SIG-M5 treated with dmso at 0.1 percent for 504 hours (cell line): ENCODE measurements around the gene ZFPM1.

Experiments
- DNase-seq: peaks from one replicate; lab custom pipeline; 2025; ENCODE audit not compliant: unreplicated experiment; lab: John Stamatoyannopoulos, UW

The ZFPM1 gene

DNA sequence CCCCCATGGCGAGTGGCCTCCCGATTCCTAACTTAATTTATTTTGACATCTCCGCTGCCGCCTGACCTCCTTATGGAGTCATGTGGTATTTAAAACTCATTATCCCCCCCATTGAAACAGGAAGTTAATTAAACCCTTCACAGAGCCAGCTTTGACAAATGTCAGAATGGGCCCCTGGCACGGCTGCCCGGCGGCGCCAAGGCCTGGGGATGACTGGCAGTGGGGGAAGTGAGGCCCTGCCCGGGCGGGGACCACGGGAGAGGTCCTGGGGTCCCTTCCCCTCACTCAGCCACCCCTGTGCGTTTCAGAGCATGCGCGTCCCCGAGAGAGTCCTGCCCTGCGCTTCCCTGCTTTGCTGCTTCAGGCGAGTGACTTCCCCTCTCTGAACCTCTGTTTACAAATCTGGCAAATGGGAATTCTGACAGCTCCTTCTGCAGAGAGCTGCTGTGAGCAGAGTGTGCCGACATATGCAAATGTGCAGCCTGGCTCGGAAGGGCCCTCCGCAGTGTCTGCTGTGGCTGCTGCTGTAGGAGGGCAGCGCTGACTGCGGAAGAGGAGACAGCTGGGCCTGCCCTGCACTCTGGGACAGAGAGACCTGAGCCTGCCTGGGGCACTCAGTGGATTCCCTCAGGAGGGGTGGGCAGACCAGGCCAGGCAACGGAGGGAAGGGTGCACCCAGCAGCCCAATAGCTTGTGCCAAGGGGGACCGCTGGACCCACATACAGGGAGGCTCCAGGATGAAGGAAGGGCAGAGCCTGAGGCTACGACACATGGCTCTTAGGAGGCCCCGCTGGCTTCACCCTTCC lies 4.4 kb upstream of the ZFPM1 start:
- peak; percentile 61 for DNase-seq

DNA sequence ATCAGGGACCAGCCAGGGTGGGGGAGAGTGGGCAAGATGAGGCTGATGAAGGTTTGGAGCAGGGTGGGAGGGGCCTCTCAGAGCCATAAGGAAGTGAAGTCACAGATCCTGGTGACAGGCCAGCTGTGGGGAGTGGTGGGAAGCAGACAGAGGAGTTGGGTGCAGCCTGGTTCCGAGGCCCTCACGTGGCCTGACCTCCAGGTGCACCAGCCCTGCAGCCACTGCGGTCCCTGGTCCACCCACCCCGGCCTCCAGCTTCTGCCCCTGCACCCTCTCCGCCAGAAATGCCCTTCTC lies 3.9 kb upstream of the ZFPM1 start:
- no peak for DNase-seq

- no peak for DNase-seq
Observed at GRCh38 chr16:88451586-88452481, 1.2 kb upstream of the ZFPM1 start.

DNA sequence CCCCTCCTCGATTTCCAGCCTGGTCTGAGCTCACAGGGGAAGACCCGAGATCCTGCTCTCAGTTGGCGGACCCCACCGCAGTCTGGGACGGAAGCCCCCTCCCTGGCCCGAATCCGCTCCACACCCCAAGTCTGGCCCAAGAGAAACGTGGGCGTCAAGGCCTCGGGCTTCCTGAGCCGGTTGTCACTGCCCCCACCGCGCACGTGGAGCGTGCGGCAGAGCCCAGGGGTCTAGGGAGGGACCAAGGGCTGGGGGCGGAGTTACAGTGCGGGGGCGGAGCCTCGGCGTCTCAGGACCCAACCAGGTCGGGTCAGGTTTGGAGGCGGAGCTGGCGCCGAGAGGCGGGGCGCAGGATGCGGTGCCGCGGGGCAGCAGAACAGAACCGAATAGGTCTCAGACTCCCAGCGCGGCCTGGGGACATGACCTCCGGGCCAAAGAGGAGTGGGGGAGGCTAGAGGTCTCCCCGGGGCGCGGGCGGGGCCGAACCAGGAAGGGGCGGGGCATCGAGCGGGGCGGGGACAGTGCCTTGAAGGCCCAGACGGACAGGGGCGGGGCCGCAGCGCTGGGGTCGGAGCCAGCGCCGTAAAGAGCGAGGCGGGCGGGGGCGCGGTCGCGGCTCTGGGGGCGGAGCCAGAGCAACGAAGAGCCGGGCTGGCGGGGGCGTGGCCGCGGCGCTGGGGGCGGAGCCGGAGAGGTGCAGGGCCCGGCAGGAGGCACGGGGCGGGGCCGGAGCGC lies 431 bp upstream of the ZFPM1 start:
- DNase-seq, result peak; percentile 84

DNA sequence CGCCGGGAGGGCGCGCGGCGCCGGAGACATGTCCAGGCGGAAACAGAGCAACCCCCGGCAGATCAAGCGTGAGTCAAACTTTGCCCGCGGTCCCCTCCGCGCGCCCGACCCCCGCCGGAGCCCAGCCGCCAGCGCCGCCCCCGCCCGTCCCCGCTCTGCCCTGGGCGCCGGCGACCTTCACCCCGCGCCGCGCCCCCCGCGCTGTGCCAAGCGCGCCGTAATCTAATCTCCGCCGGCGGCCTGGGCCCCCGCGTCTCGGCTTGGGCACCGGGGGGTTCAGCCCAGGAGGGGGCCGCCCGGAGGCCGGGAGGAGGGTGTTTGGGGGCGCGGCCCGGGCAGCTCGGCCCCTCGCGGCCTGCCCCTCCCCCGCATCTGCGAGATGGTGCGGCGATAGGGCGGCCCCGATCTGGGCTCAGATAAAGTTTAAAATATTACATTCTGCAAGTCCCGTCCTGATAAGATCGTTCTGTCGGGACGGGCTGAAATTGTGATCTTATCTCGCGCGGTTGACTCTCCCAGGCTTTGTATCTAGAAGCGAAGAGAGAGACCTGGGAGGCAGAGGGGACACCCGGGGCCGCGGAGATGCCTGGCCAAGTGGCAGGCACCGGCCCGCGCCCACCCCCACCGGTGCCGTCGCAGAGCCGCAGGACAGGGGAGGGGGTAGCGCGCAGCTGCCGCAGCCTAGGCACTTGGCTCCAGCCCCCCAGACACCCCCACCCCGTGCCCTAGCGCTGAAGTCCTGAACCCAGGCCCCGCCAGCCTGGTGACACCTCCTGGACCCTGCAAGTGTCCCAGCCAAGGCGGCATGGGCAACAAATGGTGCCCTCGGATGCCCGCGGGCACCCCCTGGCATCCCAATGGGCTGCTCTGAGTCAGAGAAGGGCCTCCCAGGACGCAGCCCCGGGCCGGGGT lies 787 bp downstream of the ZFPM1 start:
- DNase-seq, result peak; percentile 22

GRCh38 chr16:88454523-88454947 lies 1.5 kb downstream of the ZFPM1 start:
- DNase-seq, result no peak

DNA sequence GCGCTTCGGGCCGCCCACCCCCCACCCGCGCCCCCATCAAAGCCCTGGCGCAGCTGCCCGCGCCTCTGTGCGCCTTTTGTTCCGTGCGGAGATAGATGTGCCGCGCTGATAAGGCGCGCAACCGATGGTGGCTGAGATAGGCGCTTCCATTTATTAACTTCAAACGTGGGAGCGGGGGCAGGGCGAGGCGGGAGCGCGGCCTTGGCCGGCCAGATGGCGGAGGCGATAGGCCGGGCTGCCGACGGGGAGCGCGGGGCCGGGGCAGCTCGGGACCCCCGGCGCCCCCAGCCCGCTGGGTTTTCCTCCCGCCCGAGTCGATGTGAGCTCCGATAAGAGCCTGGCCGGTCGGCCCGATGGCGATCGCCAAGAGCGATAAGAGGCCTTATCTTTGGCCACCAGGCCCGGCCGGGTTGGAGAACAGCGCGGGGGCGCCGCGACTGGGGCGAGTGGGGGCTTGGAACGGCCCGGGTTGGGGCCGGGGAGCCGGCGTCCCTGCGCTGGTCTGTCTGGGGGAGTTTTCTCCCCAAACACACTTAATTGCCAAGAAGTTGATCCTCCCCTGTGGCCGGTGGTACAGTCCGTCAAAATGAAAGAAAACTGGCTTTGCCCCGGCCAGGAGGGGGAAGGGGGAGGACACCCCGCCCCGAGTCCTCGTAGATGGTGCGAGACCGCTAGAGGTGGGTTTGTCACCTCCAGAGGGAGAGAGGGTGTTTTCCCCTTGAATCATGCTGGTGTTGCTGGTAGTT lies 2.7 kb downstream of the ZFPM1 start:
- no peak for DNase-seq

GRCh38 chr16:88456356-88457292 lies 3.5 kb downstream of the ZFPM1 start:
- no peak for DNase-seq

DNA sequence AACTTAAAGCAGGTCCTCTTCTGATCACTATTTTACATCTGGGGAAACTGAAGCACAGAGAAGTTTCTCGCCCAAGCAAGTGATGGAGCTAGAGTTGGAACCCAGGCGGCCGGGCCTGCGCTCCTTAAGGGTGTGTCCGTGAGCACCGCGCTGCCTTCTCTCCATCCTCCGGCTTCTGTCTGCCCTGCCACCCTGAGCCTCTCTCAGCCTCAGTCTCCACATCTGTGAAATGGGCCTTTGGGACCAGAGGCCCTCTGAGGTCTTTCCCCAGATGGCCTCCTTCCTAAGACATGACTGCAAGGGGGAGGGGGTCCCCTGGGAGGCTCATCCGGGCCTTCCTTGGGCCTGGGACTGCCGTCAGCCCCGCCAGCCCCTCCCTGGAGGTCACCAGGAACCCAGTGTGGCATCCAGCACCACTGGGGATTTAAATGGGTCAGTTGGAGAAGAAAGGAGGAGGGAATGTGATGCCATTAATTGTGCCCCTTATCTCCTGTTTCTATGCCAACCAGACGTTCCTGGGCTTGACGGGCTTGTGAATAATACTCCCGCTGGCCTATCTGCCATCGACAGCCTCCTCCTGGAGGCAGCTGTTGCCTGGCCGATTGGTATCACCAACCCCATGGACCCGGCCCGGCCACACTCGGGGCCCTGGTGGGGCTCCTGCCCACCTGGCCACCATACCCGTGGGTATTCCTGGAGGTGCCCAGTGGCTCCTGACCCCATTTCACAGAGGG lies 5.1 kb downstream of the ZFPM1 start:
- no peak for DNase-seq

DNA sequence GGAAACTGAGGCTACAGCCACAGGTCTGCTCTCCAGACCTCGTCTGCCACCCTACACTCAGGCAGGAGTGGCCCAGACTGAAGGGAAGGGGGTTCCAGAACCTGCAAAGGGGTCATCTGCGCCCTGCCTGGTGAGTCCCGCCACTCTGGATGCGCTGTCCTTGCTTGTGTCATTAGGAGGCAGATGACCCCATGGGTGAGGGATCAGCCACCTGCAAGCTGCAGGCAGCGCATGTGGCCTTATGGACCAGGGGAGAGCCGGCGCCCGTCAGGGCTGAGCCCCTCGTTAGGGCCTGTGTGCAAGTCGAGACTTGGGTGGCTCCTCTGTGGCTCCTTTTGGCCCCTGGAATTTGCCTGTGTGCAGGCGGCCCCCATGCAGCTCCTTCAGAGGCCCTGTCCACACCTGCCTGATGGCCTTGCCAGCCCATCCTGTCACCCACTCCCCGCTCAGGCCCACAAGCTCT lies 5.7 kb downstream of the ZFPM1 start:
- DNase-seq, result no peak

DNA sequence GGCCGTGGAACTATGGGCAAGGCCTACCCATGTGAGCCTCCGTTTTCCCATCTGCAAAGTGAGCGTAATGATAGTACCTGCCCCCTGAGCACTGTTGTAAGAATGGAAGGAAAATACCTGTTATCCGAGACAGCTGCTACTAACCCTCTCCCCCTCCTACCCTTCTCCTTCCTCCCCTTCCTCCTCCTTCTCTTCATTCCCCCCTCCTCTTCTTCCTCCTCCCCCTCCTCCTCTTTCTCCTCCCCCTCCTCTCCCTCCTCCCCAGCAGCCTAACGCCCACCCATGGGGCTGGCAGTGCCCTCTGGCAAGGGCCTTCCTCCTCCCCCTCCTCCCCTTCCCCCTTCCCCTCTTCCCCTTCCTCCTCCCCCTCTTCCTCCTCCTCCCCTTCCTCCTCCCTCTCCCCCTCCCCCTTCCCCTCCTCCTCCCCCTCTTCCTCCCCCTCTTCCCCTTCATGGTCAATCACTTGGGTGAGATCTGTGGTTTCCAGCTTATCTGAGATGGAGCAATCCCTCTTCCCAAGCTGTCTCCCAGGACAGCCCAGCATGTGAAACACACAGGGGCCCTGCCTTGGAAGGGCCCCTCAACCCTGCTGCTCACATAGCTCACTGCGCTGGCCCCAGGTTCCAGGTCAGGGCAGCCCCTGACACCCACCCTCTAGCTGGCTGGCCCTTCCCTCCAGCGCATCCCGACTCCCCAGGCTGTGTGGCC lies 6.4 kb downstream of the ZFPM1 start:
- no peak for DNase-seq

DNA sequence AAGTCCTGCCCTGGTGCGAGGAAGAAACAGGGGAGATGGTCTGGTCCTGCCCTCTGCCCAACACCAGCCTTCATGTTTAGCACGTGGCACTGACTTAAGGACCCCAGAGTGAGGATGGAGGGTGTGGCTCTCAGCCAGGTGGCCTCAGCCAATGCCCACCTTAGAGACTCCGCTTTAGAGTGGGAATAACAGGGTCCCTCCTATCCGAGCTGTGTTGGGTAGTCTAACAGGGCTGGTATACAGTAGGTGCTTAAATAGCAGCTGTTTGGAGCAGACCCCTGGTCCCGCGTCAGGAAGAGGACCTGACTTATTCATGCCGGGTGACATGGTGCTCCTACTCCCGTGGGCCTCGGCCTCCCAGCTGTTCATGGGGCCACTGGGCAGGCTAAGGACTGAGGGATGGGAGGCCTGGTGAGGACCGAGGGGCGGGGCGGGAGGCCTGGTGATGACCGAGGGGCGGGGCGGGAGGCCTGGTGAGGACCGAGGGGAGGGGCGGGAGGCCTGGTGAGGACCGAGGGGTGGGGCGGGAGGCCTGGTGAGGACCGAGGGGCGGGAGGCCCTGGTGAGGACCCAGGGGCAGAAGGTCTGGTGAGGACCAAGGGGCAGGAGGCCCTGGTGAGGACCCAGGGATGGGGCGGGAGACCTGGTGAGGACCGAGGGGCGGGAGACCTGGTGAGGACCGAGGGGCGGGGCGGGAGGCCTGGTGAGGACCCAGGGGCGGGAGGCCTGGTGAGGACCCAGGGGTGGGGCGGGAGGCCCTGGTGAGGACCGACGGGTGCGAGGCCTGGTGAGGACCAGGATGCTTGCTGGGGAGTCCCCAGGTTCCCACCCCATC lies 7.6 kb downstream of the ZFPM1 start:
- DNase-seq, result no peak

- DNase-seq, result no peak
Observed at GRCh38 chr16:88461331-88462269, 8.5 kb downstream of the ZFPM1 start.

DNA sequence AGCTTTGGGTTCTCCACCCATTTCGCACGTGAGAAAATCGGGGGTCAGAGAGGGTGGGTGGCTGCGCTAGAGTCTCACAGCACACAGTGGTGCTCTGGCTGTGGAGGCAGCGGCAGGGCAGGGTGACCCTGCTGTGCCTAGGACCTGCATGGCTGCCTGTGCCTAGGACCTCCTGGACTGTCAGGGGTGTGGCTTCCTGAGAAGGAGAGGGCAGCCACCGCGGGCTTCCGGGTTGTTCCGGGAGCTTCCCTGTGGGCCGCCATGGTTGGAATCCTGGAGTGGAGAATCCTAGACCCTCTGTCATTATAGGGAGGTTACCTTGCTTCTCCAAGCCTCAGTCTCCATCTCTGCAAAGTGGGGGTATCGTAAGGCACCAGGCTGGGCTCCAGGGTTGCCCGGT lies 9.3 kb downstream of the ZFPM1 start:
- DNase-seq, result no peak

DNA sequence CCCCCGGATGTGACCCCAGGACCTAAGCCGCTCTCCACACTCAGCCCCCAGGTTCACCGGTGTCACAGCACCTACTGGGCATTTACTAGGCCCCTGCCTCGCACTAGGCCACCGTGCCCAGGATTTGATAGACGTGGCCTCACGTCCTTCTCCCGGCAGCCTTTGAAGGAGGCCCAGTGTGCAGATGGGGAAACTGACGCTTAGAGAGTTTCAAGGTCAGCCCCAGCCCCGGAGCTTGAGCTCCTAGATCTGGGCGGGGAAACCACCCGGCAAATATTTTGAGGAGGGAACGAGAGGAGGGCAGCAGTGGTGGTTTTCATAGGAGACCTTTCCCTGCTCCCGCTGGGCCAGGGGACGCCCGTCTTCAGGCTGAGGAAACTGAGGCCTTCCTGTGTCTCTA lies 10.3 kb downstream of the ZFPM1 start:
- no peak for DNase-seq
